Osteoblast (primary cell): ENCODE measurements around the gene NCKAP5. TPM values are rescaled to one million over a fixed set of nuclear protein-coding genes. Genes with fewer than 3 reads are reported as not detected.

ENCODE experiments used
- DNase-seq: peaks from one replicate; pipeline ENCODE4 v3.0.0; 2011; ENCODE audit warnings: low spot score, mixed read lengths; ENCODE audit not compliant: insufficient read length; ENCODE audit errors: missing footprints
- H2AFZ ChIP-seq: 2 replicates; pipeline ENCODE4 v1.6.0; 2011; ENCODE audit warnings: mild to moderate bottlenecking, low read length
- H3K27ac ChIP-seq: 2 replicates; pipeline ENCODE4 v1.5.1; 2011; ENCODE audit warnings: mild to moderate bottlenecking, low read depth, low read length, moderate library complexity
- H3K27me3 ChIP-seq: 2 replicates; pipeline ENCODE4 v1.6.0; 2012; ENCODE audit warnings: mild to moderate bottlenecking, control low read depth, inconsistent platforms, low read length, moderate library complexity; ENCODE audit not compliant: insufficient read depth
- H3K36me3 ChIP-seq: 2 replicates; pipeline ENCODE4 v1.5.1; 2011; ENCODE audit warnings: mild to moderate bottlenecking, low read length, control low read depth, moderate library complexity; ENCODE audit not compliant: insufficient read depth
- H3K4me1 ChIP-seq: 2 replicates; pipeline ENCODE4 v1.5.1; 2011; ENCODE audit warnings: mild to moderate bottlenecking, low read length, control low read depth, moderate library complexity; ENCODE audit not compliant: insufficient read depth
- H3K4me2 ChIP-seq: 2 replicates; pipeline ENCODE4 v1.6.0; 2011; ENCODE audit warnings: mild to moderate bottlenecking, low read length; ENCODE audit not compliant: insufficient read depth
- H3K4me3 ChIP-seq: fragments of 200-600 bp; sonication (generic); 3 replicates; pipeline ENCODE4 v1.5.1; 2012; ENCODE audit warnings: mild to moderate bottlenecking, low read length, inconsistent platforms; ENCODE audit not compliant: insufficient read depth
- H3K79me2 ChIP-seq: 2 replicates; pipeline ENCODE4 v1.6.0; 2012; ENCODE audit warnings: mild to moderate bottlenecking, low read length, control low read depth, inconsistent platforms; ENCODE audit not compliant: insufficient read depth
- H3K9me3 ChIP-seq: 2 replicates; pipeline ENCODE4 v1.5.1; 2011; ENCODE audit warnings: low read depth, low read length, control low read depth
- H4K20me1 ChIP-seq: 2 replicates; pipeline ENCODE4 v1.6.0; 2012; ENCODE audit warnings: mild to moderate bottlenecking, low read length, control low read depth; ENCODE audit not compliant: insufficient read depth
- total RNA-seq: library from RNA; depleted of rRNA; stranded (reverse); fragments of >200 nt; gene quantifications from 2 replicates; pipeline ENCODE4 v1.2.3, GENCODE V29; 2012
- TF ChIP-seq, protein P1 (sequence below): IDR thresholded peaks from 2 replicates; pipeline ENCODE4 v1.5.1; 2011; ENCODE audit warnings: mild to moderate bottlenecking, low read depth, low read length, moderate library complexity; ENCODE audit errors: extremely low read depth

Gene NCKAP5
- total RNA-seq, 1 donor, result 1.8 TPM

DNA sequence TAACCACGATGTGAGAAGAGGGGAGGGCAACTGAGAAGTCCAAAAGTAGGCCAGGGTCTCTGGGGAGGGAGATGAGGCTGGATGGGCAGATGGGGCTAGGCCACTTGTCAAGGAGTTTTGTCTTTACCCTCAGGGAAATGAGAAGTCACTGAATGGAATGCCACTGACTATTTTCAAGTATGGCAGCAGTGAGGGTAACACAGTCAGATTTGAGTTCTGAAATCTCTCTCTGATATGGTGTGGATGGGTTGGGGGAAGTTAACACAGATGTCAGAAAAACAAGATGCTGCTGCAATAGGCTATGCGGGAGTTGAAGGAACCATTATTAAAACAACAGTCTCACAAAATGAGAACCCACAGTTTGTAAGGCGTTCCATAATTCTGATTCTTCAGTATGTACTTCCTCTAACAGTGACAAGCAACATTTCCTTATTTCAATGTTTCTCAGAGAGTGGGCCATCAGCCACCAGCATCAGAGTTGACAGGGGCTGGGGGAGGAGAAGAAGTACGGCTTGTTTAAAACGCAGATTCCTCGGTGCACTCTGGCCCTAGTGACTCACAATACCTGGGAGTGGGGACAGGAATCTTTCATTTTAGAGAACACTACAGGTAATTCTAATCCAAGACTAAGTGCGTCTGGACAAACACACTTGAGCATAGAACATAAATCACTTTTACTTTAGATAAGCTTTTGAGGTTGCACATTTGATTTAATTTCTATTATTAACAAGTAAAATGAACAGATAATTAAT, 596.8 kb downstream of the NCKAP5 start:
- no peaks in the 10 kb centered on the region for H3K27me3 ChIP-seq
- TF ChIP-seq, protein P1, sequence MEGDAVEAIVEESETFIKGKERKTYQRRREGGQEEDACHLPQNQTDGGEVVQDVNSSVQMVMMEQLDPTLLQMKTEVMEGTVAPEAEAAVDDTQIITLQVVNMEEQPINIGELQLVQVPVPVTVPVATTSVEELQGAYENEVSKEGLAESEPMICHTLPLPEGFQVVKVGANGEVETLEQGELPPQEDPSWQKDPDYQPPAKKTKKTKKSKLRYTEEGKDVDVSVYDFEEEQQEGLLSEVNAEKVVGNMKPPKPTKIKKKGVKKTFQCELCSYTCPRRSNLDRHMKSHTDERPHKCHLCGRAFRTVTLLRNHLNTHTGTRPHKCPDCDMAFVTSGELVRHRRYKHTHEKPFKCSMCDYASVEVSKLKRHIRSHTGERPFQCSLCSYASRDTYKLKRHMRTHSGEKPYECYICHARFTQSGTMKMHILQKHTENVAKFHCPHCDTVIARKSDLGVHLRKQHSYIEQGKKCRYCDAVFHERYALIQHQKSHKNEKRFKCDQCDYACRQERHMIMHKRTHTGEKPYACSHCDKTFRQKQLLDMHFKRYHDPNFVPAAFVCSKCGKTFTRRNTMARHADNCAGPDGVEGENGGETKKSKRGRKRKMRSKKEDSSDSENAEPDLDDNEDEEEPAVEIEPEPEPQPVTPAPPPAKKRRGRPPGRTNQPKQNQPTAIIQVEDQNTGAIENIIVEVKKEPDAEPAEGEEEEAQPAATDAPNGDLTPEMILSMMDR, result no peak
- no peak overlapping the region for H2AFZ ChIP-seq
- H3K4me3 ChIP-seq, result no peak overlapping the region
- no peak for DNase-seq
- H3K4me1 ChIP-seq, result no peaks in the 10 kb centered on the region
- H3K27ac ChIP-seq, result no peak overlapping the region
- H3K79me2 ChIP-seq, result no peaks in the 10 kb centered on the region
- H3K9me3 ChIP-seq, result no peaks in the 10 kb centered on the region
- no peaks in the 10 kb centered on the region for H3K36me3 ChIP-seq
- no peaks in the 10 kb centered on the region for H4K20me1 ChIP-seq
- no peak overlapping the region for H3K4me2 ChIP-seq

DNA sequence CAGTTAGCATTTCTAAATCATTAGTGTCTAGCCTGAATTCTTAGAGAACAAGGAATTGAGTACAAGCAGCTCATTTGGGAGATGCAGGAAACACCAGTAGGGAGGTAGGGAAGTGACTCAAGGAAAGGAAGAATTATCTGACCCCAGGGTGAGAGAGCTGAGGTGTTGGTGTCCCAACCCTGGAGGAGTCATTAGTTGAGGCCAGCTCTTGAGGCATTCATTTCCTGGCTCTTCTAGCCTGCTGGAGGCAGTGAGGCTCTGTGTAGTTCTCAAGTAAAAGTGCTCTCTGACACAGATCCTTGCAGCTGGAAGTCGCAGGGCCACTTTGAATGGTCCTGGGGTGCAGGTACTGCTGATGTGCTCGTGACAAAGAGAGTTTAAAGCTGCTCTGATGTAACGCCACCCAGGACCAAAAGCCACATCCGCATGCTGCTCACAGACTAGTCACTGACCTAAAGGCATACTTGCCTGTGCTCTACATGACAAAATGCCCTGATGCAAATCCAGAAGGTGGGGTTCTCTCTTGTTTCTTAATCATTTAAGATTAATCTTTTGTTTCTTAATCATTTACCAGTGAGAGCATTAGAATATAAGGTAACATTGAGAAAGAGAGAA, 598.8 kb downstream of the NCKAP5 start:
- H2AFZ ChIP-seq, result no peak overlapping the region
- H3K4me2 ChIP-seq, result no peak overlapping the region
- no peak for DNase-seq
- no peak overlapping the region for H3K27ac ChIP-seq
- no peak overlapping the region for H3K4me3 ChIP-seq
- no peaks in the 10 kb centered on the region for H3K4me1 ChIP-seq
- TF ChIP-seq, protein P1, result no peak
- no peaks in the 10 kb centered on the region for H3K27me3 ChIP-seq
- H3K79me2 ChIP-seq, result no peaks in the 10 kb centered on the region
- H3K36me3 ChIP-seq, result no peaks in the 10 kb centered on the region
- H3K9me3 ChIP-seq, result no peaks in the 10 kb centered on the region
- H4K20me1 ChIP-seq, result no peaks in the 10 kb centered on the region

DNA sequence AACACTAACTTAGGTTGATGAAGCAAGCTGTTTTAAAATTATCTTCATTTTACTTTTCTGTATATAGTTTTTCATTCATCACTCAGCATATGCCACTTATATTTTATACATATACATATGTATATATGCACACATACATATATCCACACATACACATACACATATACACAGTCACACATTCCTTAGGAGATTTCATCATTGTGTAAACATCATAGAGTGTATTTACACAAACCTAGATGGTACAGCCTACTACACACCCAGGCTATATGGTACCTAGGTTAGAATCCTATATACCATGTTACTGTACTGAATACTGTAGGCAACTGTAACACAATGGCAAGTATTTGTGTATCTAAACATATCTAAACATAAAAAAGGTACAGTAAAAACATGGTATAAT, 602.8 kb downstream of the NCKAP5 start:
- no peak overlapping the region for H3K27ac ChIP-seq
- no peaks in the 10 kb centered on the region for H4K20me1 ChIP-seq
- no peak overlapping the region for H2AFZ ChIP-seq
- no peaks in the 10 kb centered on the region for H3K27me3 ChIP-seq
- no peaks in the 10 kb centered on the region for H3K36me3 ChIP-seq
- no peaks in the 10 kb centered on the region for H3K4me1 ChIP-seq
- DNase-seq, result no peak
- H3K4me3 ChIP-seq, result no peak overlapping the region
- no peak overlapping the region for H3K4me2 ChIP-seq
- H3K9me3 ChIP-seq, result no peaks in the 10 kb centered on the region
- TF ChIP-seq, protein P1, result no peak
- H3K79me2 ChIP-seq, result no peaks in the 10 kb centered on the region

DNA sequence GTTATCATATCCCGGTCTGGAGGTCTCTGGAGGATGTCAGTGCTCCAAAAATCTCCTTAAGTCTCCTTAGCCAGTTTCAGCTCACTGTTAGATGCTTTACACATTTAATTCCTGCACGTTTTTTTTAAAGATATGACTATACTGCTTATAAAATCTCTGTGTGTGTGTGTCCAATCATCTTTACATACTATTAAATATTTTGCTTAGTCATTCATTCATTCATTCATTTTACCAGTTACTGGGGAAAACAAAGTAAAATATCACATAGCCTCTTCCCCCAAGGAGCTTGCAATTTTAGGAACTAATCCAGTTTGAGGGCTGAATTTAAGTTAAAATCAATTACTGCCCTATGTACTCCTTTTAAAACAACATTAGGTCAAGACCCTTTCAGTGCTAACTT, 605.1 kb downstream of the NCKAP5 start:
- H2AFZ ChIP-seq, result no peak overlapping the region
- DNase-seq, result no peak

More for the DNA sequence above, 605.1 kb downstream of the NCKAP5 start:
- H3K36me3 ChIP-seq, result no peaks in the 10 kb centered on the region
- H3K4me2 ChIP-seq, result no peak overlapping the region
- no peak overlapping the region for H3K4me3 ChIP-seq
- no peaks in the 10 kb centered on the region for H3K9me3 ChIP-seq
- no peaks in the 10 kb centered on the region for H4K20me1 ChIP-seq
- H3K79me2 ChIP-seq, result no peaks in the 10 kb centered on the region
- no peak overlapping the region for H3K27ac ChIP-seq
- H3K27me3 ChIP-seq, result no peaks in the 10 kb centered on the region
- H3K4me1 ChIP-seq, result no peaks in the 10 kb centered on the region
- TF ChIP-seq, protein P1, result no peak
